GM18502 (cell line): ENCODE data around the gene PGM2L1.
"Not testable (repeated sequence)": the region's sequence is repeated elsewhere in the genome, so short reads cannot be mapped to it uniquely, and the experiment has no call there.

Experiments
- ATAC-seq: cut with Tn5 transposase; IDR thresholded peaks from one replicate; pipeline ENCODE4 v1.9.1; 2021; ENCODE audit warnings: mild to moderate bottlenecking; ENCODE audit not compliant: unreplicated experiment, poor library complexity

Gene PGM2L1

DNA sequence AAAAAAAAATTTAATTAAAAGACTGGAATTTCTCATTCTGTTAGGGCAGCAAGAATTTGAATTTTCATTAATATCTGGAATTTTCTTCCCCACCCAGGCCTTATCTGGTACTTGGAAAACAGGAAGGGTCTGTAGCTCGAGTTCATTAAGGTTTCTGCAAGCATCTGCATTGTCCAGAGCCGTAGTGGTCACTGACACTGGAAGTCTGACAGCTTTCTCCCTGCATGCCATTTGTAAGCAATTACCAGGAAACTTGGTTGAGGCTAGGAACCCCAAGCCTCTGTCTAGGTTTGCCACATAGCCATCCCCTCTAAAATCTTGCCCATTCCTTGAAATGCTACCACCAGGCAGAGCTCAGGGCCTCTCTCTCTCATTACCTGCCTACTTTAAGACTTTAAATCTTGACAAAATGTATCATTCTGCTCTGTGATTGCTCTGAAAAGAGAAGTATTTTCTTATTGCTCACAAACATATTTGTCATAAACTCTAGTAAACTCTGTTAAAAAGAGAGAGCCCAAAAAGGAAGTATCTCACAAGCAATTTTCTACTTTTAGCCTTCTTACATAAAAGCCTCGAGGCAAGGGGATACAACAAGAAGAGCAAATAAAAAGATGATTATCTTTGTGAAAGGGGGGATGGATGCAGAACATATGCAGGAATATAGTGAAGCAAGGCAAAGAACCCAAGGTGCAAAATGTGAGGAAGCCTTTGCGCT is 5.5 kb upstream of the PGM2L1 start:
- ATAC-seq: no peak

DNA sequence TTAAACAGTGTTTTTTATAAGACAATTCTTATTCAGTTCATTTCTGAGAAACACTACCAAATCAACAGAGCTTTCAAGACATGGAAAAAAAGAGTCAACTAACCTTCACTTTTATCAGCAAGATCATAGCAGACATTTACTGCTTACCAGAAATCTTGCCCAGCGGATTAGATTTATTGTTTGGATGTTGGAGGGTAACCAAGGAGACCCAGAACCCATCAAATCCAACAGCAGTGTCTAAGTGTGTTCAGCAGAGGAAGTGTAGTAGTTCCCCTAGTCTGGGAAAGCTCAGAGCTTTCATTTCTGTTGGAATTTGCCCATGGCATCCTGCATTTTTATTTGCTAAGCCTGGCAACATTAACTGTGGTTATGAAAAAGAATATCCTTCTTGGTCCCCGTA is 2.4 kb upstream of the PGM2L1 start:
- ATAC-seq: no peak

DNA sequence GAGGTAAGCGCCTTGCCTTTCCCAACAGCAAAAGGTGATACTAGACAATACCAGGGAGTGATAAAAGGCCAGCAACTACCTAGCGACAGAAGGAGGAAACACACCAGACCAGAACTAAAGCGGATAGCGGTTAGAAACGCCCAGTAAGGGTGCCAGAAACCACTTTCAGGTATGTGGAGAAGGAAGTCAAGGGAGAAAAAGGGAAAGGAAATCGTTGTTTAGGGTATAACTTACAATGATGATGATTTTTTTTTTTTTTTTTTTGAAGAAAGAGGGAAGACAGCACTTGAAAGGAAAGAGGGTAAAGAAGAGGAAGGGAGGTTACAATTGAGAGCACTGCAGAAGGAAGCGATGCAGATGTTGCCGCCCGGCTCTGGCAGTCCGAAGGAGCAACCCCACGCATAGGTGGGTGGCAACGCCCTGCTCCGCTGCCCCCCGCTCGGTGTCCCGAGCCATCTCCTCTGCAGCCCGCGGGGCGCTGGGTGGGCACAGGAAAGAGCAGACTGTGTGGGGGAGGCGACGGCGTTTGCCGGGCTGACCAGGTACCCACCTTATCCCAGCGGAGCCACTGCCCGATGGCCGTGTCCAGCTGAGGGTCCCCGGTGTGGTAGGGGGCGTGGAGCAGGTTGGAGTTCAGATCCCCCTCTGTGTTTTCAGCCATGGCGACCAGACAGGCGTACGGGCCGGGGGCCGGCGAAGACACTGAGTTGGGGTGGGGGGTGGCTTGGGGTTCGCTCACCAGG is 561 bp downstream of the PGM2L1 start:
- peak; percentile 18 for ATAC-seq

DNA sequence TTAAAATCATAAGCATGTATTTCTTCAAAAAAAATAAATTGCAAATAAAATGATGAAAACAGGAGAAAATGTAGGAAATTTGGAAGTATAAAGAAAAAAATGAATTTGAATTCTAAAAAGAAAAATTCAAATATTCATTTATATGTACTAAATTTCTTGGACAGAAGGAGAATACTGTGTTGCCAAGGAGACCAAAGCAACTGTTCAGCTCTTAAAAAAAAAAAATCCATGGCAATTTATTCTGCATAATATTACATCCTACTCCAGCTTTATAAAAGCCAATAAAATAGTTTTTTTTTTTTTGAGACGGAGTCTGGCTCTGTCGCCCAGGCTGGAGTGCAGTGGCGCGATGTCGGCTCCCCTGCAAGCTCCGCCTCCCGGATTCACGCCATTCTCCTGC is 6.0 kb downstream of the PGM2L1 start:
- ATAC-seq: no peak

DNA sequence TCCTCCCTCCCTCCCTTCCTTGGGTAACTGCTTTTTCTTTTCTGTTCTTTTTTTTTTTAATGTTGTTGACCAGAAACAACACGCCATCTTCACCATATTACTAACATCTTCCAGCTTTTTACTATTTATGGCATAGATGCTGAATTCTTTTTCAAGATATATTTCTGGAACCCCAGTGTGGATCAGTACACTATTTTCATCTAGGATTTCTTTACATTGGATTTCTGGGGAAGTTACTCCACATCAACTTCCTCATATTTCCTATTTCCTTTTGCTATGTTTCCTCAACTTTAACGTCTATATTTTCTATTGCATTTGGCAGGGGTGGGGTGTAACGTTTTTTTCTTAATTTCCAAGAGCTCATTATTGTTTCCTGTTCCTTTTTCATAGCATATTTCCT is 7.0 kb downstream of the PGM2L1 start:
- ATAC-seq: no peak

DNA sequence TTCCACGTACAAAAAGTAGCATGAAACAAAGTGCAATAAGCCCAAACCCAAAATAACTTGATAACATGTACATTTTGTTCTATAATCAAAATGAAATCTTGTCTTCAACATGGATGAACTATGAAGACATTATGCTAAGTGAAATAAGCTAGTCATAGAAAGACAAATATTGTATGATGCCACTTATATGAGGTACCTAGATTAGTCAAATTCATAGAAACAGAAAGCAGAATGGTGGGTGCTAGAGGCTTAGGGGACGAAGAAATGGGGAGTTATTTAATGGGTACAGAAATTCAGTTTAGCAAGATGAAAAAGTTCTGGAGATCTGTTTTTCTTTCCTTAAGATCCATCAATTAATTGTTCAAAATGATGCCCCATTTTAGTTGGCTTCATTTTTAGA is 7.5 kb downstream of the PGM2L1 start:
- ATAC-seq: no peak

DNA sequence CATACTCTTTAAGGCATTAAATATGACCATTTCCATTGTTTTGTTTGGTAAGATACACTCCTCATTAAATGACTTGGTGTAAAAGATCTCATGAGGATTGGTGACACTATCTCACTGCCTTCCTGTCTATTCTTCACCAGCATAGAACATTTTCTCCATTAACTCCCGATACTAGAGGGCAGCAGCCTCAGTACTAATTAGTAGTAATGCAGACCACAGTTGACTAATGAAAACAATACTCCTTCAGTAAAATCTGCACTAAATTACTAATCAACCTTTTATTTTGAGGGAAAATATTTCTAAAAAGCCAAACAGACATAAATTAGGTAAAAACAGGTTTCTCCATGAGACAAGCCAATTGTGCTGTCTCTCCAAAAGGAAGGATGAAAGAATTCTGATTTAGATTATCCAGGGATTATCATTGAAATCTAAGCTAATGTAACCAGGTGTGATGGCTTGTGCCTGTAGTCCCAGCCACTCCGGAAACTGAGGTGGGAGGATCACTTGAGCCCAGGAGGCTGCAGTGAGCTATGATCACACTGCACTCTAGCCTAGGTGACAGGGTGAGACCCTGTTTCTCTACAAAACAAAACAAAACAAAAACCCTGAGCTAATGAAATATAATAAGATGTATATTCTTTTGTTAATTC is 9.4 kb downstream of the PGM2L1 start:
- ATAC-seq: no peak

DNA sequence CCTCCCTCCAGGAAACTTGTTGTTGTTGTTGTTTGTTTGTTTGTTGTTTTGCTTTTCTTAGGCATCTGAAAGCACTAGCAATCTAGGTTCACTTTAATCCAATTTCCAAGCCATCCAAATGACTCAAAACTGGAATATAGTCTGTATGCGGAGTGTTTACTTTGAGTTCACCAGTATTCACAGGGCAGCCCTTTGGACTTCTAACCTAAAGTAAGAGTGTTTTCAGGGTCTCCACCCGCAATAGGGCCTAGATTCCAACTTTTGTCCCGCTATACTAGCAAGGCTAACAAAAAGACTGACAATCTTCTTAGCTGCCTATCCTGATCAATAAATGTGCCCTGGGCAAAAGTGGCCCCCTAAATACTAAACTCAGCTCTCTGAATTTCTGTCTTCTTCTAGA is 13.6 kb downstream of the PGM2L1 start:
- no peak for ATAC-seq

DNA sequence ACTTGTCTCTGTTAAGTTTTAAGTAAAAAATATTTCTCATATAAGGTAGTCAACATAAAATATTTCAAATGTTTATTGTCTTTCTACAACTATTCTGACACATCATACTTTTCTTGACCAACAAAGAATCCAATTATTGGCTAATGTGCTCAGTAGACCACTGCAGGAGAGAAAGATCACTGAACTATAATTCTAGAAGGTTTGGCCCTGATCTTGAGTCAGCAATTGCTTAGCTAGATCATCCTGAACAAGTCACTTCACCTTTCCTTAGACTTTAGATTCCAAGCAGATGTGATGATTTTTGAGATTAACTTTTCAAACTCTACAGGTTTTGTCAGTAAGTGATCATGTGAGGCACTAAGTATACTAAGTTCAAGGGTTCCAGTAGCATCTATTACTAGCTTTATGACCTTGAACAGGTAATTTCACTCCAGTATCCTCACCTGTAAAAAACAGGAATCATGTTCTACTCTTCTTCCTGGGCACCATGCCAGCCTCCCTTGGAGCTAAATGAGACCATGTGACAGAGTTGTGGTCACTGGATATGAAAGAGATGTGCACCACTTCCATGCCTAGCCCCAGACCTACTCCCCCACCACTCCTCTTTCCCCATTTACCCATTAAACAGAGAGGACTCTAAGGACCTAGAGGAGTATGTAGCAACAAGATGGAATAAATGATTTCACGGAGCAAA is 17.3 kb downstream of the PGM2L1 start:
- ATAC-seq: no peak

DNA sequence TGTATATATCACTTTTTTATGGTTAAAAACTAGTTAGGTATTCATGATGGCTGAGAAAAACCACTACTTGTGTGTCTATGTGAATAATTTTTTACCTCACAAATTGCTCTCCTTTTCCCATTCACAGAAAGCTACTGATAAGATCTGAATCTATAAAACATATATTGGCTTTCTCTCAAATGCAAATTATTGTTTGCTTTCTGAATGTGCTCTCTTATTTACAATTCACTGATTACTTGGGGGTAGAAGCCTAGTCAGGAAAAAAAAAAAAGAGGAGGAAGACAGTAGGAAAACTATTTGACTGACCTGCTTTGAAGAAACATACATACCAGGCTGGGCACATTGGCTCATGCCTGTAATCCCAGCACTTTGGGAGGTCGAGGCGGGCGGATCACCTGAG is 20.5 kb downstream of the PGM2L1 start:
- no peak for ATAC-seq

DNA sequence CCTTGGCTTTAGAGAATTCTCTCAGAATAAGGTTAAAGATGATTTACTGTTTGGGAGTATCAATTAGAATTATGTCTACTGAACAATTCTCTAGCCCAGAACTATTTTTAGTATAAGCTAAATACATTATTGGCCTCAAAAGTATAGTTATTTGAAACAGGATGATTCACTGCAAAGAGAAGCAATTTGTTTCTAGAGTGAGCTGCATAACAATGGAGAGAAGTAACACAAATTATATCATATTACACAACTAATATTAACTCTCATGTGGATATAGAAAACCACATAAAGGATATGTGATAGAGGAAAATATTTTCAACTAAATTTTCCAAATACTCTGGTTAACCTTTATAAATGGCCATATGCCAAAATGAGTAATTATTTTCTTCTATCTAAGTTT is 24.9 kb downstream of the PGM2L1 start:
- ATAC-seq: no peak

DNA sequence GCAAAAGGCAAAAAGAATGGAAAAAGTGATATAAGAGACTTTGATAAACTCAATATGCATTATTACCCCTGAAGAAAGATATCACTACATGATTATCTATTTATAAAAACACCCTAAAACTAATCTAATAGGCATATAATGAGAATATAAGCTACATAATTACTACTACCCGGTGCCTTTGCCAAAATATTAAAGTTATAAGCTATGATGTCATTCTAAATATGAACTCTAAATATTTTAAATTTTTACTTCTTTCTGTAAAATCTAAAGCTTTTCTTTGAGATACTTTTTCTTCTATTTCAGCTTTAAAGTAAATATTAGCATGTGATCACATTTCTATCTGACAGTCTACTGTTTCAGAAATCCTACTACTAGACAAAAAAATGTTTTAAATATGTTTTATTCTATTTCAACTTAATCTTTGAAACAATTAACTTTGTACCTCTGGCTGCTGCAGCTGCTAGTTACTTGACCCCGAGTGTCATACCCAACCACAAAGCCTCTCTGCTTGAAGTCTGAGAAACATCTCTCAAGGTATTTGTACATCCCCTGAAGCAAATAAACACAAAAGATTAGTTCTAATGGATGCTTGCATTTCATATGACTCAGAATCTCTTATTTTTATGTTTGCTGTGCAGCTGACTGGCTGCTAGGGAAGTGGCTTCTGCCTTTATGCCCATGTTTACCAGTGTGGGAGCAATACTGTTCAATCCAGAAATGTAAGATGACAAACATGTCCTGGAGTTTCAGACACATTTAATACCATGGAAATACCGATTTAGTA is 26.8 kb downstream of the PGM2L1 start:
- ATAC-seq: no peak

DNA sequence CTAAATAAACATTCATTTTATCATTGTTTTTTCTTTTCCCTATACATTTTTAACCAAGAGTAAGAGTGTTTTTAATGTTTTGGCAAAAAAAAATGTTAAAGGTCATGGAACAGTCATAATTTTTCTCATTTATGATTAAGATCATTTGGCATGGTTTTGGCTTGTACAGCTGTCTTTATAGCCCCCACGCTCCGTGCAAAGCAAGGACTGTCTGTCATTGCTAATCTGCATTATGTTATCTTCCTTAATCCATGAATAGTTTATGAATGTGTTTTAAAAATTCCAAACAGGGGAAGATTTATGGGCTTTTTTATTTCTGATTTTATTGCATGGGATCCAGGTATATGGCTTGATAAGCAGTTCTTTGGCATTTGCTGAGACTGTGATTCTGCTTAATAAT is 28.1 kb downstream of the PGM2L1 start:
- ATAC-seq: no peak

DNA sequence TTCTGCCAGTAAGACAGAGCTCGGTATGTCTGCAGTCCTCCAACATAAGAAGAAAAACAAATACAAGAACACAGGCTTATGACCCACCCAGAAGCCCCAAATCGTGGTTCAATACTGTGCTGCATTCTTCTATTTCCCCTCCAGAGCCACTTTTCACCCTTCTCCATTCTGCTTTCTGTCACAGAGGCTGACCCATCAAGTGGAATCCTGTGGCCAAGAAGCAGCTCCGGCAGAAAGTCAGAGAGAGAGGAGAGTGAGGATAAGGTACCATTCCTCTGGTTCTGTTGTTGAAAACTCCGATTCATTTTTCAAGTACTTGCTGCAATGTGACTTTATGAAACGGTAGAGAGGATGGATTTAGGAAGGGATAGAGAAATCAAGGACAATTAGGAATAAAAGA is 30.4 kb downstream of the PGM2L1 start:
- ATAC-seq: no peak

DNA sequence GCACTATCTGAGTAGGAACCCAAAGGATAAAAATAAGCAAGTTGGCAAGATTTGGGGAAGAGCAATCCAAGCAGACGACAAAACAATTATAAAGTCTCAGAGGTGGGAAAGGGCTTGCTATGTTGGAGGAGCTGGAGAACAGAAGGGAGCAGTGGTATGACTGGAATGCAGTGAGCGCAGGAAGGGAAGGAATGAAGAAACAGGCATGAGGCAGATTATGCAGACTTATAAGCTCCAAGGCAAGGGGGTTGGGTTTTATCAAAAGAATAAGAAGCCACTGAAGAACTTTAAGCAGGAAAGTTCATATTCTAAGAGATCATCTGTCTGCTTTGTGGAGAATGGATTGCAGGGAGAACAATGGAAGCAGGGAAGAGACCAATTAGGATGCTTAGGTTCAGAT is 31.7 kb downstream of the PGM2L1 start:
- no peak for ATAC-seq

DNA sequence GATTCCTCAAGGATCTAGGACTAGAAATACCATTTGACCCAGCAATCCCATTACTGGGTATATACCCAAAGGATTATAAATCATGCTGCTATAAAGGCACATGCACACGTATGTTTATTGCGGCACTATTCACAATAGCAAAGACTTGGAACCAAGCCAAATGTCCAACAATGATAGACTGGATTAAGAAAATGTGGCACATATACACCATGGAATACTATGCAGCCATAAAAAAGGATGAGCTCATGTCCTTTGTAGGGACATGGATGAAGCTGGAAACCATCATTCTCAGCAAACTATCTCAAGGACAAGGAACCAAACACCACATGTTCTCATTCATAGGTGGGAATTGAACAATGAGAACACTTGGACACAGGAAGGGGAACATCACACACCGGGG is 32.4 kb downstream of the PGM2L1 start:
- ATAC-seq: not testable (repeated sequence)

DNA sequence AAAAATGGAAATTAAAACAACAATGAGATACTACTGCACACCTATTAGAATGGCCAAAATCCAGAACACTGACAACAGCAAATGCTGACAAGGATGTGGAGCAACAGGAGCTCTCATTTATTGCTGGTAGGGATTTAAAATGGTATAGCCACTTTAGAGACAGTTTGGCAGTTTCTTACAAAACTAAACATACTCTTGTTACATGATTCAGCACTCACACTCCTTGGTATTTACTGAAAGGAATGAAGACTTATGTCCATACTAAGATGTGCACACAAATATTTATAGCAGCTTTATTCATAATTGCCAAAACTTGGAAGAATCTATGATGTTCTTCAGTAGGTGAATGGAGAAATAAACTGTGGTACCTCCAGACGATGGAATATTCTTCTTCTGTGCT is 40.8 kb downstream of the PGM2L1 start:
- ATAC-seq: no peak

DNA sequence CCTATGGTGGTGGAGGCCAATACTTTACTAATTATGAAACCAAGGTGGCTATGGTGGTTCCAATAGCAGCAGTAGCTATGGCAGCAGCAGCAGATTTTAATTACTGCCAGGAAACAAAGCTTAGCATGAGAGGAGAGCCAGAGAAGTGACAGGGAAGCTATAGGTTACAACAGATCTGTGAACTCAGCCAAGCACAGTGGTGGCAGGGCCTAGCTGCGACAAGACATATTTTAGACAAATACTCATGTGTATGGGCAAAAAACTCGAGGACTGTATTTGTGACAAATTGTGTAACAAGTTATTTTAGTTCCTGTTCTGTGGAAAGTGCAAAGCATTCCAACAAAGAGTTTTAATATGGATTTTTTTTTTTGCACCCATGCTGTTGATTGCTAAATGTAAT is 42.6 kb downstream of the PGM2L1 start:
- ATAC-seq: no peak

DNA sequence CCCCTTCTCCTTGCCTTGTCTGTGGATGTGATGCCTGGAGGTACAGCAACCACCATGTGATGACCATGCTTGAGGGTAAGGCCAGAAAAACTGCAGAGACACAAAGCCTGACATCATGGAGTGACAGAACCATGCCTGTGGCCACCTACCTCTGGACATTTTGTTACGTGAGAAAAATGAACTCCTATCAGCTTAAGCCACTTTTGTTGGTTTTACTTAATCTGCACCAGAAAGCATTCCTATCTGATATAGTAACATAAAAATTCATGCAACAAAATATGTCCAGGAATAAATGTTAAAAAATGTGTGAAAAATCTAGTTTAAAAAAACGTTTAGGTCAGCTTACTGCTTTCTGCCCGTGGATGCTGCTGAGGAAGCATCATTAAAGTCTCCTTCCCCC is 44.2 kb downstream of the PGM2L1 start:
- ATAC-seq: no peak

DNA sequence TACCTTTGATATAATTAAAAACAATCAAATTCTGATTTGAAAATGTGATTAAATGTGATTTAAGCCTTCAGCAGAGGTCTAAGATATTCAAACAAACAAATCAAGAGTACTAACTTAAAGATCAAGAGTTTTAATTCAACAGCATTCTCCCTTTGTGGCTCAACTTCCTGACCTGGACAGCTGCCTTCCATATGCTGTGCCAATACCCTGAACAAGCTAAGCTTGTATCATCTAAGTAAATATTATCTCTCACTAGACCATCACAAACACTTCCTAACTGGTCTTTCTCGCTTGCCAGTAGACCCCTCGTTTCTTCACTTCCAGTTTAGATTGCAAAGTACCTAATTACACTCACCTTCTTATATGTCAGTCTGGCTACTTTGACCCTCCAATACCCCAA is 50.9 kb downstream of the PGM2L1 start:
- no peak for ATAC-seq
